ENCODE results near the gene SLC2A6.

GRCh38 chr9:133509179-133510083 lies 30.5 kb upstream of the SLC2A6 start:
- TF ChIP-seq CTCF (IDR thresholded peaks at IDR 0.05) (no peak), POLR2A (IDR thresholded peaks at IDR 0.05) (no peak)
